Gastrocnemius medialis (tissue), 4 donors: Measurements from ENCODE around the gene SCN7A. TPM values are rescaled to one million over a fixed set of nuclear protein-coding genes. Genes with fewer than 3 reads are reported as not detected.

Experiments used
- ATAC-seq, 2 donors: fragments of 150-250 bp; one replicate each; pipeline ENCODE4 v1.9.1; 2016
- DNase-seq, 2 donors: peaks; one replicate each; pipeline ENCODE4 v3.0.0-alpha.2; 2019
- H3K27ac ChIP-seq, 4 donors: fragments of 200-600 bp; sonication (generic); 1 replicate in 1 of 4; 2 replicates in 3 of 4; pipeline ENCODE4 v1.5.1; 2016 to 2018; ENCODE audit warnings: mild to moderate bottlenecking in 2 of 4, moderate library complexity in 1 of 4
- H3K27me3 ChIP-seq, 3 donors: fragments of 200-600 bp; sonication (generic) in 2 of 3; 1 replicate in 1 of 3; 2 replicates in 2 of 3; pipeline versions ENCODE4 v1.5.1 to v1.6.0; 2016 to 2019; ENCODE audit warnings: mild to moderate bottlenecking in 1 of 3, moderate library complexity in 1 of 3
- H3K36me3 ChIP-seq, 2 donors: fragments of 200-600 bp; sonication (generic) in 1 of 2; one replicate each; pipeline ENCODE4 v1.5.1; 2017 to 2018
- H3K4me1 ChIP-seq, 2 donors: fragments of 200-600 bp; sonication (generic) in 1 of 2; one replicate each; pipeline ENCODE4 v1.5.1; 2016 to 2017; ENCODE audit warnings: mild to moderate bottlenecking in 2 of 2
- H3K4me3 ChIP-seq, 4 donors: fragments of 200-600 bp; sonication (generic) in 3 of 4; 1 replicate in 1 of 4; 2 replicates in 3 of 4; pipeline ENCODE4 v1.5.1; 2016 to 2019; ENCODE audit warnings: mild to moderate bottlenecking in 2 of 4
- H3K9me3 ChIP-seq, 3 donors: fragments of 200-600 bp; sonication (generic) in 2 of 3; 1 replicate in 1 of 3; 2 replicates in 2 of 3; pipeline ENCODE4 v1.5.1; 2016 to 2019
- CTCF ChIP-seq, 5 experiments: fragments of 450-650 bp in 3 of 5; fragments of 200-600 bp in 2 of 5; sonication (generic) in 2 of 5; IDR thresholded peaks in 4 of 5; conservative IDR thresholded peaks in 1 of 5; 1 replicate in 4 of 5; 2 replicates in 1 of 5; pipeline ENCODE4 v1.5.1; 2016 to 2019; ENCODE audit warnings: antibody characterized with exemption in 5 of 5, mild to moderate bottlenecking in 3 of 5, moderate library complexity in 3 of 5
- POLR2A ChIP-seq, 2 donors: fragments of 450-650 bp; IDR thresholded peaks; one replicate each; pipeline ENCODE4 v1.6.1; 2017; ENCODE audit warnings: antibody characterized with exemption in 2 of 2, mild to moderate bottlenecking in 2 of 2, moderate library complexity in 2 of 2
- in situ Hi-C, 4 donors: fragments of 200-750 bp; cut with MboI; loops; one replicate each; pipeline versions ENCODE4 v1.15.0 to v1.8.0; 2017; ENCODE audit warnings: low sequenced_read_pairs in 4 of 4
- intact Hi-C: fragments of 100-400 bp; cut with DNase I; formaldehyde crosslinking; loops from one replicate; pipeline ENCODE4 v1.15.1; 2023; ENCODE audit warnings: low total_unique reads
- total RNA-seq, 4 donors: library from RNA; depleted of rRNA; stranded (reverse); fragments of >200 nt; gene quantifications; one replicate each; pipeline versions ENCODE4 v1.1.0 to v1.2.3, GENCODE V29; 2016

The SCN7A gene
- total RNA-seq, 4 donors from 2014 or later, result 2.5 to 16.5 (median 5.2) TPM

GRCh38 chr2:166449439-166449838 is 44.6 kb downstream of the SCN7A start:
- ATAC-seq (no peak), DNase-seq (no peak)
- H3K4me1 ChIP-seq, result no peaks in the 10 kb centered on the region
- no peaks in the 10 kb centered on the region for H3K9me3 ChIP-seq
- H3K4me3 ChIP-seq, result no peak overlapping the region
- H3K27me3 ChIP-seq, result no peaks in the 10 kb centered on the region
- intact Hi-C loops, result no loop called here
- H3K27ac ChIP-seq, result no peak overlapping the region
- TF ChIP-seq POLR2A (IDR thresholded peaks at IDR 0.05) (no peak), CTCF (IDR thresholded peaks at IDR 0.05 in 4 of 5, conservative IDR thresholded peaks at IDR 0.05 in 1 of 5) (no peak)
- H3K36me3 ChIP-seq, result no peaks in the 10 kb centered on the region
- in situ Hi-C loops, result no loop called here

GRCh38 chr2:166448106-166448505 is 45.9 kb downstream of the SCN7A start:
- no peaks in the 10 kb centered on the region for H3K27me3 ChIP-seq
- H3K9me3 ChIP-seq, result no peaks in the 10 kb centered on the region
- no peak overlapping the region for H3K27ac ChIP-seq
- ATAC-seq (no peak), DNase-seq (no peak)
- no peaks in the 10 kb centered on the region for H3K36me3 ChIP-seq
- intact Hi-C loops, result no loop called here
- H3K4me3 ChIP-seq, result no peak overlapping the region
- TF ChIP-seq CTCF (IDR thresholded peaks at IDR 0.05 in 4 of 5, conservative IDR thresholded peaks at IDR 0.05 in 1 of 5) (no peak), POLR2A (IDR thresholded peaks at IDR 0.05) (no peak)
- in situ Hi-C loops, result no loop called here
- no peaks in the 10 kb centered on the region for H3K4me1 ChIP-seq

- no peak for DNase-seq
- intact Hi-C loops, result no loop called here
These were observed 49.7 kb downstream of the SCN7A start for GRCh38 chr2:166444306-166444705.

GRCh38 chr2:166440313-166440712 is 53.7 kb downstream of the SCN7A start:
- DNase-seq, result no peak
- TF ChIP-seq POLR2A (IDR thresholded peaks at IDR 0.05) (no peak), CTCF (IDR thresholded peaks at IDR 0.05 in 4 of 5, conservative IDR thresholded peaks at IDR 0.05 in 1 of 5) (no peak)
- no peak overlapping the region for H3K27ac ChIP-seq
- H3K27me3 ChIP-seq, result no peaks in the 10 kb centered on the region
- no peaks in the 10 kb centered on the region for H3K4me1 ChIP-seq
- in situ Hi-C loops (no loop called here), intact Hi-C loops (no loop called here)
- no peak overlapping the region for H3K4me3 ChIP-seq
- H3K9me3 ChIP-seq, result no peaks in the 10 kb centered on the region
- ATAC-seq, result no peak
- H3K36me3 ChIP-seq, result no peaks in the 10 kb centered on the region

More at GRCh38 chr2:166444306-166444705, 49.7 kb downstream of the SCN7A start:
- no peak for TF ChIP-seq POLR2A (IDR thresholded peaks at IDR 0.05)
- TF ChIP-seq CTCF (IDR thresholded peaks at IDR 0.05 in 4 of 5, conservative IDR thresholded peaks at IDR 0.05 in 1 of 5), result no peak
- in situ Hi-C loops, result no loop called here
- ATAC-seq, result no peak
- no peaks in the 10 kb centered on the region for H3K36me3 ChIP-seq
- H3K4me3 ChIP-seq, result no peak overlapping the region
- H3K27ac ChIP-seq, result no peak overlapping the region
- no peaks in the 10 kb centered on the region for H3K4me1 ChIP-seq
- H3K27me3 ChIP-seq, result no peaks in the 10 kb centered on the region
- H3K9me3 ChIP-seq, result no peaks in the 10 kb centered on the region

- in situ Hi-C loops, result no loop called here
- ATAC-seq (no peak), DNase-seq (no peak)
- no peaks in the 10 kb centered on the region for H3K36me3 ChIP-seq
- no peaks in the 10 kb centered on the region for H3K27me3 ChIP-seq
- no peak for TF ChIP-seq CTCF (IDR thresholded peaks at IDR 0.05 in 4 of 5, conservative IDR thresholded peaks at IDR 0.05 in 1 of 5)
- TF ChIP-seq POLR2A (IDR thresholded peaks at IDR 0.05), result no peak
- H3K4me3 ChIP-seq, result no peak overlapping the region
- intact Hi-C loops, result no loop called here
- H3K4me1 ChIP-seq, result no peaks in the 10 kb centered on the region
- H3K9me3 ChIP-seq, result no peaks in the 10 kb centered on the region
- H3K27ac ChIP-seq, result no peak overlapping the region
These were observed 55.0 kb downstream of the SCN7A start for GRCh38 chr2:166439078-166439477.
